PC-9 (cell line): Measurements from ENCODE around the gene AMOTL2.
A peak's percentile ranks its signal among the peaks of the same experiment; 100 is the strongest.

Source experiments
- CTCF ChIP-seq: fragments of 200-600 bp; sonication (generic); conservative IDR thresholded peaks from 2 replicates; pipeline ENCODE4 v1.6.1; 2017; ENCODE audit warnings: mixed run types, antibody characterized with exemption, mild to moderate bottlenecking, moderate library complexity
- EZH2 ChIP-seq: fragments of 200-600 bp; sonication (generic); IDR thresholded peaks from 2 replicates; pipeline ENCODE4 v1.8.0; 2017; ENCODE audit warnings: antibody characterized with exemption, low read depth

GRCh38 chr3:134308350-134308891 lies 65.8 kb downstream of the AMOTL2 start:
- TF ChIP-seq CTCF, result peak; percentile 99
- TF ChIP-seq EZH2, result no peak
